GM12878 (cell line): ENCODE measurements around the gene FKBP15. TPM values are rescaled to one million over a fixed set of nuclear protein-coding genes. Genes with fewer than 3 reads are reported as not detected.

Experiments
- BMI1 ChIP-seq: fragments of 450-650 bp; IDR thresholded peaks from 2 replicates; pipeline ENCODE4 v1.6.1; 2016; ENCODE audit warnings: mild to moderate bottlenecking, moderate library complexity, borderline replicate concordance
- EP300 ChIP-seq, 2 experiments: fragments of 150-350 bp in 1 of 2; IDR thresholded peaks; 2 replicates each; pipeline ENCODE4 v1.6.1; 2011 to 2012; ENCODE audit warnings: low read depth in 2 of 2, low read length in 2 of 2, borderline replicate concordance in 1 of 2, improper control_type of control experiment in 1 of 2, inconsistent platforms in 1 of 2; ENCODE audit not compliant: control insufficient read depth in 1 of 2
- FOS ChIP-seq: IDR thresholded peaks from 3 replicates; pipeline ENCODE4 v1.6.1; 2011; ENCODE audit warnings: borderline replicate concordance; ENCODE audit not compliant: insufficient read length; ENCODE audit errors: extremely low read depth
- FOXK2 ChIP-seq: fragments of 450-650 bp; IDR thresholded peaks from 2 replicates; pipeline ENCODE4 v1.6.1; 2017; ENCODE audit warnings: mild to moderate bottlenecking, moderate library complexity
- GABPA ChIP-seq: IDR thresholded peaks from 2 replicates; pipeline ENCODE4 v1.6.1; 2014; ENCODE audit warnings: antibody characterized with exemption, low read depth, mild to moderate bottlenecking, inconsistent platforms
- HDGF ChIP-seq: fragments of 450-650 bp; IDR thresholded peaks from 2 replicates; pipeline ENCODE4 v1.6.1; 2016; ENCODE audit warnings: antibody characterized with exemption
- IKZF1 ChIP-seq: fragments of 450-650 bp; conservative IDR thresholded peaks from 2 replicates; pipeline ENCODE4 v1.6.1; 2017; ENCODE audit warnings: antibody characterized with exemption, mild to moderate bottlenecking
- MYB ChIP-seq: fragments of 150-350 bp; IDR thresholded peaks from 2 replicates; pipeline ENCODE4 v1.6.1; 2014; ENCODE audit warnings: mild to moderate bottlenecking, low read depth, low read length, borderline replicate concordance
- NFXL1 ChIP-seq: fragments of 450-650 bp; IDR thresholded peaks from 2 replicates; pipeline ENCODE4 v1.6.1; 2017; ENCODE audit warnings: antibody characterized with exemption, mild to moderate bottlenecking, borderline replicate concordance
- NR2C1 ChIP-seq: fragments of 450-650 bp; IDR thresholded peaks from 2 replicates; pipeline ENCODE4 v1.6.1; 2017; ENCODE audit warnings: antibody characterized with exemption, mild to moderate bottlenecking, moderate library complexity
- RBBP5 ChIP-seq: fragments of 200-600 bp; sonication (generic); conservative IDR thresholded peaks from 2 replicates; pipeline ENCODE4 v1.6.1; 2016
- RELA ChIP-seq: fragments of 450-650 bp; IDR thresholded peaks from 2 replicates; pipeline ENCODE4 v1.8.0; 2014; ENCODE audit warnings: borderline replicate concordance; ENCODE audit not compliant: partially characterized antibody
- RUNX3 ChIP-seq: IDR thresholded peaks from 2 replicates; pipeline ENCODE4 v1.6.1; 2012; ENCODE audit warnings: low read length, inconsistent platforms
- SP1 ChIP-seq: IDR thresholded peaks from one replicate; pipeline ENCODE4 v1.6.1; 2011; ENCODE audit warnings: low read depth, low read length
- SREBF2 ChIP-seq: IDR thresholded peaks from 2 replicates; pipeline ENCODE4 v1.6.1; 2012; ENCODE audit warnings: mild to moderate bottlenecking, low read length
- STAT3 ChIP-seq: IDR thresholded peaks from 2 replicates; pipeline ENCODE4 v1.6.1; 2011; ENCODE audit warnings: low read depth, low read length, improper control_type of control experiment
- TBL1XR1 ChIP-seq: IDR thresholded peaks from 2 replicates; pipeline ENCODE4 v1.6.1; 2012; ENCODE audit warnings: low read depth, low read length, improper control_type of control experiment
- TCF12 ChIP-seq: IDR thresholded peaks from 2 replicates; pipeline ENCODE4 v1.6.1; 2011; ENCODE audit warnings: low read depth, mild to moderate bottlenecking, low read length
- TCF3 ChIP-seq: IDR thresholded peaks from 2 replicates; pipeline ENCODE4 v1.6.1; 2012; ENCODE audit warnings: low read depth, mild to moderate bottlenecking, low read length, borderline replicate concordance; ENCODE audit not compliant: insufficient read depth
- WRNIP1 ChIP-seq: IDR thresholded peaks from 2 replicates; pipeline ENCODE4 v1.6.1; 2011; ENCODE audit warnings: low read depth, low read length, improper control_type of control experiment, borderline replicate concordance
- ZSCAN29 ChIP-seq: fragments of 450-650 bp; IDR thresholded peaks from 2 replicates; pipeline ENCODE4 v1.6.1; 2017; ENCODE audit warnings: mild to moderate bottlenecking, moderate library complexity
- polyA plus RNA-seq, 11 experiments: library from polyadenylated mRNA; depleted of rRNA in 4 of 11; unstranded in 6 of 11; stranded (reverse) in 5 of 11; fragments of >200 nt; fragmentation: Nextera tagmentation in 4 of 11; fragmentation: Illumina TruSeq in 1 of 11; extraction: Ambion mirVana in 4 of 11; extraction: Trizol in 1 of 11; gene quantifications; 1 replicate in 1 of 11; 2 replicates in 10 of 11; pipeline versions ENCODE4 v1.2.1 to v1.2.3, GENCODE V29; 2011 to 2016; ENCODE audit warnings: inconsistent platforms in 2 of 11, missing spikeins in 2 of 11, low read depth in 1 of 11
- total RNA-seq, 4 experiments: library from RNA; depleted of rRNA in 3 of 4; stranded (reverse); fragments of >200 nt in 3 of 4; fragmentation: Illumina TruSeq in 1 of 4; extraction: Trizol in 1 of 4; gene quantifications; 2 replicates each; pipeline versions ENCODE4 v1.2.1 to v1.2.3, GENCODE V29; 2013 to 2021
- TF ChIP-seq, protein P1 (sequence below): fragments of 450-650 bp; IDR thresholded peaks from 2 replicates; pipeline ENCODE4 v1.6.1; 2018; ENCODE audit warnings: mild to moderate bottlenecking, low read depth, moderate library complexity; ENCODE audit not compliant: partially characterized antibody
- TF ChIP-seq, protein P2 (sequence below): IDR thresholded peaks from 2 replicates; pipeline ENCODE4 v1.6.1; 2011; ENCODE audit warnings: mild to moderate bottlenecking, low read depth, low read length, moderate library complexity; ENCODE audit not compliant: insufficient replicate concordance
- TF ChIP-seq, protein P3 (sequence below): fragments of 450-650 bp; IDR thresholded peaks from 2 replicates; pipeline ENCODE4 v1.6.1; 2017; ENCODE audit warnings: low read depth, mild to moderate bottlenecking, moderate library complexity
- TF ChIP-seq, protein P4 (sequence below): fragments of 150-350 bp; IDR thresholded peaks from 2 replicates; pipeline ENCODE4 v1.6.1; 2014; ENCODE audit warnings: mild to moderate bottlenecking, low read depth, low read length

FKBP15 gene
- total and polyA plus RNA-seq, 10 of the 15 experiments (the other 5 are each of a cell fraction or from before 2014, with no cell fraction given): 5.0 to 53.4 (median 21.2) TPM

DNA sequence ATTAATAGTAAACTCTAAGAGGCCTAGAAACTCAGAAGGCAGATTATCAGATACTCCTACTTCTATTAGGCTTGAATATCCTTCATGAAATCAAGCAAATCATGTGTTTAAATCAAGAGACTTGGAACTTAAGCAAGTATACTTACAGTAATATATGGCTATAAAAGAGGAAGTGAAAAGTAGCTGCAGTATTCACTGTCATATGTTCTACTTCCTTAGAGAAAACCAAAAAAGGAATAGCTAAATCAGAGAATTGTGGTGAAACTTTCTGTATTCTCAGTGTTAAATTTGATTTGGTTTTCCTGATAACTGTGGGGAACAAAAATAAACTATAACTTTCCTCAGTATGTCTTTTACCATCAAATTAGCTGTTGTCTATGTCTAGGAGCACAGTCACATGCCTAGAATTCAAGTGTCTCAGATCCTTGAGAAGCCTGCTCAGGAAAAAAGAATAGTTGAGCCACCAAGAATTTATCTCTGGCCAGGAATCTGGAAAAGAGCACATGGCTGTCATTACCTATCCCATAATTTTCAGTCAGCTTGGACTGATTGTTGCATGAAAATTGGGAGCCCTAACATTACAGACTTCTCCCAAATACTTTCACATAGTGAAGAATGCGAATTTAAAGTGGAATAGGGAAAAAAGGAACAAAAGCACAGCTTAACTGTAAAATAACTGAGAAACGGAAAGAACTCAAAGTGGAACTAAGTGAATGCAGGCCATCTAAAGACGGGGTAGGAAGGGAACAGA lies 1.7 kb downstream of the FKBP15 start (continued):
- TF ChIP-seq, protein P1, sequence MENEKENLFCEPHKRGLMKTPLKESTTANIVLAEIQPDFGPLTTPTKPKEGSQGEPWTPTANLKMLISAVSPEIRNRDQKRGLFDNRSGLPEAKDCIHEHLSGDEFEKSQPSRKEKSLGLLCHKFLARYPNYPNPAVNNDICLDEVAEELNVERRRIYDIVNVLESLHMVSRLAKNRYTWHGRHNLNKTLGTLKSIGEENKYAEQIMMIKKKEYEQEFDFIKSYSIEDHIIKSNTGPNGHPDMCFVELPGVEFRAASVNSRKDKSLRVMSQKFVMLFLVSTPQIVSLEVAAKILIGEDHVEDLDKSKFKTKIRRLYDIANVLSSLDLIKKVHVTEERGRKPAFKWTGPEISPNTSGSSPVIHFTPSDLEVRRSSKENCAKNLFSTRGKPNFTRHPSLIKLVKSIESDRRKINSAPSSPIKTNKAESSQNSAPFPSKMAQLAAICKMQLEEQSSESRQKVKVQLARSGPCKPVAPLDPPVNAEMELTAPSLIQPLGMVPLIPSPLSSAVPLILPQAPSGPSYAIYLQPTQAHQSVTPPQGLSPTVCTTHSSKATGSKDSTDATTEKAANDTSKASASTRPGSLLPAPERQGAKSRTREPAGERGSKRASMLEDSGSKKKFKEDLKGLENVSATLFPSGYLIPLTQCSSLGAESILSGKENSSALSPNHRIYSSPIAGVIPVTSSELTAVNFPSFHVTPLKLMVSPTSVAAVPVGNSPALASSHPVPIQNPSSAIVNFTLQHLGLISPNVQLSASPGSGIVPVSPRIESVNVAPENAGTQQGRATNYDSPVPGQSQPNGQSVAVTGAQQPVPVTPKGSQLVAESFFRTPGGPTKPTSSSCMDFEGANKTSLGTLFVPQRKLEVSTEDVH: no peak
- TF ChIP-seq TCF12 (no peak), TBL1XR1 (peak; percentile 83), SP1 (no peak), RBBP5 (no peak), HDGF (no peak), NFXL1 (no peak), FOS (no peak), MYB (no peak), BMI1 (no peak), IKZF1 (peak; percentile 51), FOXK2 (no peak), RELA (no peak), STAT3 (no peak), WRNIP1 (no peak), EP300 (IDR thresholded peaks at IDR 0.05; ENCODE audit: borderline replicate concordance in 1 of 2, control insufficient read depth in 1 of 2, low read depth in 2 of 2, low read length in 2 of 2) (peak; percentile 52 to 81; a peak in 3 of 4 replicates), RUNX3 (peak; percentile 85), ZSCAN29 (no peak), SREBF2 (no peak), GABPA (0 out of 2 replicates have a peak, but pooled peaks have one; percentile 7), NR2C1 (no peak), TCF3 (no peak)
- TF ChIP-seq, protein P2, sequence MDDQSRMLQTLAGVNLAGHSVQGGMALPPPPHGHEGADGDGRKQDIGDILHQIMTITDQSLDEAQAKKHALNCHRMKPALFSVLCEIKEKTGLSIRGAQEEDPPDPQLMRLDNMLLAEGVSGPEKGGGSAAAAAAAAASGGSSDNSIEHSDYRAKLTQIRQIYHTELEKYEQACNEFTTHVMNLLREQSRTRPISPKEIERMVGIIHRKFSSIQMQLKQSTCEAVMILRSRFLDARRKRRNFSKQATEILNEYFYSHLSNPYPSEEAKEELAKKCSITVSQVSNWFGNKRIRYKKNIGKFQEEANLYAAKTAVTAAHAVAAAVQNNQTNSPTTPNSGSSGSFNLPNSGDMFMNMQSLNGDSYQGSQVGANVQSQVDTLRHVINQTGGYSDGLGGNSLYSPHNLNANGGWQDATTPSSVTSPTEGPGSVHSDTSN: no peak
- TF ChIP-seq, protein P3, sequence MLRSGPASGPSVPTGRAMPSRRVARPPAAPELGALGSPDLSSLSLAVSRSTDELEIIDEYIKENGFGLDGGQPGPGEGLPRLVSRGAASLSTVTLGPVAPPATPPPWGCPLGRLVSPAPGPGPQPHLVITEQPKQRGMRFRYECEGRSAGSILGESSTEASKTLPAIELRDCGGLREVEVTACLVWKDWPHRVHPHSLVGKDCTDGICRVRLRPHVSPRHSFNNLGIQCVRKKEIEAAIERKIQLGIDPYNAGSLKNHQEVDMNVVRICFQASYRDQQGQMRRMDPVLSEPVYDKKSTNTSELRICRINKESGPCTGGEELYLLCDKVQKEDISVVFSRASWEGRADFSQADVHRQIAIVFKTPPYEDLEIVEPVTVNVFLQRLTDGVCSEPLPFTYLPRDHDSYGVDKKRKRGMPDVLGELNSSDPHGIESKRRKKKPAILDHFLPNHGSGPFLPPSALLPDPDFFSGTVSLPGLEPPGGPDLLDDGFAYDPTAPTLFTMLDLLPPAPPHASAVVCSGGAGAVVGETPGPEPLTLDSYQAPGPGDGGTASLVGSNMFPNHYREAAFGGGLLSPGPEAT: peak; percentile 69
- TF ChIP-seq, protein P4, sequence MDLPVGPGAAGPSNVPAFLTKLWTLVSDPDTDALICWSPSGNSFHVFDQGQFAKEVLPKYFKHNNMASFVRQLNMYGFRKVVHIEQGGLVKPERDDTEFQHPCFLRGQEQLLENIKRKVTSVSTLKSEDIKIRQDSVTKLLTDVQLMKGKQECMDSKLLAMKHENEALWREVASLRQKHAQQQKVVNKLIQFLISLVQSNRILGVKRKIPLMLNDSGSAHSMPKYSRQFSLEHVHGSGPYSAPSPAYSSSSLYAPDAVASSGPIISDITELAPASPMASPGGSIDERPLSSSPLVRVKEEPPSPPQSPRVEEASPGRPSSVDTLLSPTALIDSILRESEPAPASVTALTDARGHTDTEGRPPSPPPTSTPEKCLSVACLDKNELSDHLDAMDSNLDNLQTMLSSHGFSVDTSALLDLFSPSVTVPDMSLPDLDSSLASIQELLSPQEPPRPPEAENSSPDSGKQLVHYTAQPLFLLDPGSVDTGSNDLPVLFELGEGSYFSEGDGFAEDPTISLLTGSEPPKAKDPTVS: no peak
